Colonic mucosa (tissue), 4 donors: ENCODE measurements around the gene ZNF678. TPM values are rescaled to one million over a fixed set of nuclear protein-coding genes. Genes with fewer than 3 reads are reported as not detected.
"Not testable (repeated sequence)": the region's sequence is repeated elsewhere in the genome, so short reads cannot be mapped to it uniquely, and the experiment has no call there.

Experiments
- DNase-seq: peaks from one replicate; pipeline ENCODE4 v3.0.0-alpha.2; 2020
- H3K27ac ChIP-seq: fragments of 200-600 bp; one replicate; pipeline ENCODE4 v1.8.0; 2021
- H3K27me3 ChIP-seq: fragments of 200-600 bp; one replicate; pipeline ENCODE4 v1.8.0; 2021
- H3K36me3 ChIP-seq: fragments of 200-600 bp; one replicate; pipeline ENCODE4 v1.8.0; 2021
- H3K4me1 ChIP-seq: fragments of 200-600 bp; one replicate; pipeline ENCODE4 v1.8.0; 2021; ENCODE audit warnings: mild to moderate bottlenecking
- H3K4me3 ChIP-seq: fragments of 200-600 bp; one replicate; pipeline ENCODE4 v1.8.0; 2021
- H3K9ac ChIP-seq, 2 donors: one replicate each; pipeline ENCODE4 v1.7.0; 2013; ENCODE audit warnings: control low read depth in 2 of 2, low read depth in 2 of 2, low read length in 2 of 2
- H3K9me3 ChIP-seq: fragments of 200-600 bp; one replicate; pipeline ENCODE4 v1.8.0; 2021
- CTCF ChIP-seq: fragments of 200-600 bp; IDR thresholded peaks from one replicate; pipeline ENCODE4 v1.8.0; 2022; ENCODE audit warnings: antibody characterized with exemption, mild to moderate bottlenecking
- intact Hi-C: fragments of 100-400 bp; cut with DNase I; formaldehyde crosslinking; loops from one replicate; pipeline ENCODE4 v1.14.1; 2022
- total RNA-seq, 2 donors: library from RNA; stranded (reverse); fragmentation: NEBNext Ultra II Directional in 1 of 2; extraction: Animal tissue kit (Norgen Biotek cat#: 25700) in 1 of 2; gene quantifications; one replicate each; pipeline ENCODE4 v1.2.1, GENCODE V29; 2021
- donor health status: healthy.
- donor health status: DM: no; HTN: no; CAD: no.
- donor health status: DM: no; HTN: no; CAD: no.

The ZNF678 gene
- total RNA-seq, 2 donors from 2014 or later: 7.4 to 10.4 TPM

- intact Hi-C loops: no loop called here
- DNase-seq: no peak
- H3K9ac ChIP-seq: no peak overlapping the region
- H3K27ac ChIP-seq: no peak overlapping the region
- no peak overlapping the region for H3K4me3 ChIP-seq
- no peak for TF ChIP-seq CTCF
- H3K27me3 ChIP-seq: no peaks in the 10 kb centered on the region
- H3K4me1 ChIP-seq: no peaks in the 10 kb centered on the region
- H3K9me3 ChIP-seq: peaks cover 27% of the 10 kb centered on the region
- no peaks in the 10 kb centered on the region for H3K36me3 ChIP-seq
Measured at GRCh38 chr1:227662933-227663332, 99.6 kb downstream of the ZNF678 start.

GRCh38 chr1:227666286-227666685 lies 102.9 kb downstream of the ZNF678 start:
- no peak overlapping the region for H3K9ac ChIP-seq
- DNase-seq: no peak
- no peak overlapping the region for H3K27ac ChIP-seq
- no peaks in the 10 kb centered on the region for H3K27me3 ChIP-seq
- no peaks in the 10 kb centered on the region for H3K4me1 ChIP-seq
- no peak for TF ChIP-seq CTCF
- no peaks in the 10 kb centered on the region for H3K36me3 ChIP-seq
- H3K9me3 ChIP-seq: peaks cover 19% of the 10 kb centered on the region
- intact Hi-C loops: no loop called here
- no peak overlapping the region for H3K4me3 ChIP-seq

- intact Hi-C loops: no loop called here
- Histone ChIP-seq H3K36me3 (no peaks in the 10 kb centered on the region), H3K4me3 (no peak overlapping the region), H3K4me1 (no peaks in the 10 kb centered on the region), H3K9ac (no peak overlapping the region), H3K27ac (no peak overlapping the region), H3K27me3 (no peaks in the 10 kb centered on the region), H3K9me3 (no peaks in the 10 kb centered on the region)
- DNase-seq: no peak
- TF ChIP-seq CTCF: no peak
Measured at GRCh38 chr1:227673441-227673840, 110.1 kb downstream of the ZNF678 start.

- H3K9ac ChIP-seq: no peak overlapping the region
Measured at GRCh38 chr1:227685807-227686206, 122.5 kb downstream of the ZNF678 start.

GRCh38 chr1:227697321-227697864 lies 134.0 kb downstream of the ZNF678 start:
- DNase-seq: no peak
- H3K36me3 ChIP-seq: no peaks in the 10 kb centered on the region
- no peak overlapping the region for H3K9ac ChIP-seq
- no peak overlapping the region for H3K4me3 ChIP-seq
- no peaks in the 10 kb centered on the region for H3K9me3 ChIP-seq
- H3K4me1 ChIP-seq: no peaks in the 10 kb centered on the region
- H3K27me3 ChIP-seq: no peaks in the 10 kb centered on the region
- no peak overlapping the region for H3K27ac ChIP-seq
- intact Hi-C loops: no loop called here
- no peak for TF ChIP-seq CTCF

More at GRCh38 chr1:227685807-227686206, 122.5 kb downstream of the ZNF678 start:
- Histone ChIP-seq H3K27me3 (no peaks in the 10 kb centered on the region), H3K4me3 (no peak overlapping the region), H3K27ac (no peak overlapping the region), H3K9me3 (no peaks in the 10 kb centered on the region), H3K4me1 (no peaks in the 10 kb centered on the region), H3K36me3 (no peaks in the 10 kb centered on the region)
- no peak for DNase-seq
- no peak for TF ChIP-seq CTCF
- intact Hi-C loops: no loop called here

- H3K27me3 ChIP-seq, H3K27ac ChIP-seq, intact Hi-C loops, H3K4me1 ChIP-seq, H3K9me3 ChIP-seq, H3K36me3 ChIP-seq, H3K4me3 ChIP-seq, DNase-seq, H3K9ac ChIP-seq: not testable (repeated sequence)
Measured at GRCh38 chr1:227701631-227702030, 138.3 kb downstream of the ZNF678 start.
